HEK293T (cell line): ENCODE measurements around the gene LRTM1.

Experiments
- CTCF ChIA-PET: fragments of 350-600 bp; formaldehyde crosslinking; extraction: SDS; loops from one replicate; lab custom pipeline; 2021; ENCODE audit warnings: antibody characterized with exemption, inconsistent platforms; lab: Yijun Ruan, JAX
- POLR2A ChIA-PET: fragments of 350-600 bp; formaldehyde crosslinking; extraction: SDS; loops from one replicate; lab custom pipeline; 2020; ENCODE audit warnings: antibody characterized with exemption, inconsistent platforms; lab: Yijun Ruan, JAX
- DNase-seq: peaks from one replicate; pipeline ENCODE4 v3.0.0; 2012; ENCODE audit warnings: mixed read lengths; ENCODE audit errors: extremely low spot score
- ARNT ChIP-seq: fragments of 450-650 bp; IDR thresholded peaks from 2 replicates; pipeline ENCODE4 v1.6.1; 2017; ENCODE audit warnings: mild to moderate bottlenecking
- BHLHE40 ChIP-seq: fragments of 450-650 bp; IDR thresholded peaks from 2 replicates; pipeline ENCODE4 v1.6.1; 2016; ENCODE audit warnings: mild to moderate bottlenecking, moderate library complexity, borderline replicate concordance
- CTBP1 ChIP-seq: fragments of 450-650 bp; IDR thresholded peaks from 2 replicates; pipeline ENCODE4 v1.6.1; 2016; ENCODE audit warnings: borderline replicate concordance
- ELF4 ChIP-seq: fragments of 450-650 bp; IDR thresholded peaks from 2 replicates; pipeline ENCODE4 v1.6.1; 2017; ENCODE audit warnings: antibody characterized with exemption
- FOXA1 ChIP-seq: fragments of 450-650 bp; IDR thresholded peaks from 2 replicates; pipeline ENCODE4 v1.6.1; 2016; ENCODE audit warnings: mild to moderate bottlenecking
- FOXK2 ChIP-seq: fragments of 450-650 bp; IDR thresholded peaks from 2 replicates; pipeline ENCODE4 v1.6.1; 2016; ENCODE audit warnings: mild to moderate bottlenecking
- FOXM1 ChIP-seq: fragments of 450-650 bp; IDR thresholded peaks from 2 replicates; pipeline ENCODE4 v1.6.1; 2017; ENCODE audit warnings: mild to moderate bottlenecking, borderline replicate concordance
- HDGF ChIP-seq: fragments of 450-650 bp; IDR thresholded peaks from 2 replicates; pipeline ENCODE4 v1.6.1; 2017; ENCODE audit warnings: antibody characterized with exemption, borderline replicate concordance
- L3MBTL2 ChIP-seq: fragments of 450-650 bp; conservative IDR thresholded peaks from 2 replicates; pipeline ENCODE4 v1.6.1; 2016; ENCODE audit warnings: mild to moderate bottlenecking
- LEF1 ChIP-seq: fragments of 450-650 bp; IDR thresholded peaks from 2 replicates; pipeline ENCODE4 v1.6.1; 2017; ENCODE audit warnings: mild to moderate bottlenecking, borderline replicate concordance
- NFRKB ChIP-seq: fragments of 450-650 bp; IDR thresholded peaks from 2 replicates; pipeline ENCODE4 v1.6.1; 2016; ENCODE audit warnings: mild to moderate bottlenecking, moderate library complexity
- SP1 ChIP-seq: fragments of 450-650 bp; IDR thresholded peaks from 2 replicates; pipeline ENCODE4 v1.6.1; 2017
- SUZ12 ChIP-seq: fragments of 450-650 bp; IDR thresholded peaks from 2 replicates; pipeline ENCODE4 v1.6.1; 2016; ENCODE audit warnings: mild to moderate bottlenecking
- TARDBP ChIP-seq: fragments of 450-650 bp; IDR thresholded peaks from 2 replicates; pipeline ENCODE4 v1.6.1; 2016
- ZNF384 ChIP-seq: fragments of 450-650 bp; IDR thresholded peaks from 2 replicates; pipeline ENCODE4 v1.6.1; 2016
- TF ChIP-seq, protein P1 (sequence below): fragments of 450-650 bp; IDR thresholded peaks from 2 replicates; pipeline ENCODE4 v1.6.1; 2016

LRTM1 gene

DNA sequence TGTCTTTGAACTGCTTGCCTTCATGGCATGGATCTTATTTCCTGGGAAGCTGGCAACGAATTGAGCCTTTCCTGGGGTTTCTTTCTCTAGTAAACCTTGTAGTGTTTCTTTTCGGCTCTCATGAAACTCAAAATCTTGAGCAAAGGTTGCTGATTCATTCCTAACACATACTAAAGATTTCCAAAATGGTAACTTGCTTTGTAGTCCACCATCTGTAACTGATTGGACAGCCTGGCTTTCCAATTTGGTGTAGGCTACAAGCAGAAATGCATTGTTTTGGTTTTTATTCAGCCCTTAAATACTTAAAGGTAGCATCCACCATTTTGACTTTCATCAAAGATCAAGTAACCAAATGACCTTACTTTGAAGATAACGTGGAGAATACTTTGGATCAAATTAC is 38.1 kb downstream of the LRTM1 start:
- TF ChIP-seq, protein P1, sequence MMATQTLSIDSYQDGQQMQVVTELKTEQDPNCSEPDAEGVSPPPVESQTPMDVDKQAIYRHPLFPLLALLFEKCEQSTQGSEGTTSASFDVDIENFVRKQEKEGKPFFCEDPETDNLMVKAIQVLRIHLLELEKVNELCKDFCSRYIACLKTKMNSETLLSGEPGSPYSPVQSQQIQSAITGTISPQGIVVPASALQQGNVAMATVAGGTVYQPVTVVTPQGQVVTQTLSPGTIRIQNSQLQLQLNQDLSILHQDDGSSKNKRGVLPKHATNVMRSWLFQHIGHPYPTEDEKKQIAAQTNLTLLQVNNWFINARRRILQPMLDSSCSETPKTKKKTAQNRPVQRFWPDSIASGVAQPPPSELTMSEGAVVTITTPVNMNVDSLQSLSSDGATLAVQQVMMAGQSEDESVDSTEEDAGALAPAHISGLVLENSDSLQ: no peak
- TF ChIP-seq ZNF384: no peak
- no peak for TF ChIP-seq TARDBP
- no peak for TF ChIP-seq ELF4
- TF ChIP-seq CTBP1: no peak
- TF ChIP-seq FOXA1: no peak
- CTCF ChIA-PET: no interaction called here
- POLR2A ChIA-PET: no interaction called here
- DNase-seq: no peak

DNA sequence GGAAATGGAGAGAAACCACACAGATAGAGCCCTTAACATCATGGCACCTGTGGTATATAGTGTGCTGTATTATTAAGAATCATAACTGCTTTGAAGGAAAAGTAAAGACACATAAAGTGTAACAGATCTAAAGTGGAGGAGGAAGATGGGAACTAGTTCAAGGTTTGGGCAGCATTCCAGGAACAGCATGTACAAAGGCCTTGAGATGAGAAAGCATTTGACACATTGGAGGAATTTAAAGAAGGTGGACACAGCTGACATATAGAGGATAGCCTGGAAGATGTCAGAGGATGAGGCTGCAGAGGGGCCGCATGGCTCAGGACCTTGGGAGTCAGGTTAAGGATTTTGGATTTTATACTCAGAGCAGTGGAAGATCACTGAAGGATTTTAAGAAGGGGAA is 39.0 kb downstream of the LRTM1 start:
- ChIA-PET CTCF (no interaction called here), POLR2A (no interaction called here)
- TF ChIP-seq ZNF384 (no peak), FOXA1 (no peak), L3MBTL2 (no peak), ELF4 (no peak), HDGF (no peak), FOXK2 (no peak), TARDBP (no peak), FOXM1 (no peak), BHLHE40 (no peak), NFRKB (no peak), CTBP1 (no peak)
- TF ChIP-seq, protein P1: no peak
- DNase-seq: no peak

DNA sequence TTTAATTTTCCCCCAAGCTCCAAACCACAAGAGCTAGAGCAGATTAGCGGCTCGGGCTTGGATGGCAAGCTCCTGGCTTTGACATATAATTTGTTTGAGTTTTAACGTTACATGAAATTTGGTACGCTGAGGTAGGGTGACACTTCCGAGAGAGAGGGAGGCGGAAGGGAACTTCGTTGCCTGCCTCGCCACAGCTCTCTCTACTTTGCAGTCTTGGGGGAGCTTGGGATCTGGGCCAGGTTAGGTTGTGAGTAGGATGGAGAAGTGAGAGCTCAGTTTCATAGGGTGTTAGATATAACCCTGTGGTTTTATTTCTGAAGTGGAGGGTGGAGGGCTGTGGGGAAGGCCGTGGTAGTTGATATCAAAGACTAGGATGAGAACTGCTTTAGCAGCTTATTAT is 39.7 kb downstream of the LRTM1 start:
- POLR2A ChIA-PET: no interaction called here
- no peak for TF ChIP-seq FOXK2
- no peak for TF ChIP-seq FOXA1
- DNase-seq: no peak
- CTCF ChIA-PET: no interaction called here

DNA sequence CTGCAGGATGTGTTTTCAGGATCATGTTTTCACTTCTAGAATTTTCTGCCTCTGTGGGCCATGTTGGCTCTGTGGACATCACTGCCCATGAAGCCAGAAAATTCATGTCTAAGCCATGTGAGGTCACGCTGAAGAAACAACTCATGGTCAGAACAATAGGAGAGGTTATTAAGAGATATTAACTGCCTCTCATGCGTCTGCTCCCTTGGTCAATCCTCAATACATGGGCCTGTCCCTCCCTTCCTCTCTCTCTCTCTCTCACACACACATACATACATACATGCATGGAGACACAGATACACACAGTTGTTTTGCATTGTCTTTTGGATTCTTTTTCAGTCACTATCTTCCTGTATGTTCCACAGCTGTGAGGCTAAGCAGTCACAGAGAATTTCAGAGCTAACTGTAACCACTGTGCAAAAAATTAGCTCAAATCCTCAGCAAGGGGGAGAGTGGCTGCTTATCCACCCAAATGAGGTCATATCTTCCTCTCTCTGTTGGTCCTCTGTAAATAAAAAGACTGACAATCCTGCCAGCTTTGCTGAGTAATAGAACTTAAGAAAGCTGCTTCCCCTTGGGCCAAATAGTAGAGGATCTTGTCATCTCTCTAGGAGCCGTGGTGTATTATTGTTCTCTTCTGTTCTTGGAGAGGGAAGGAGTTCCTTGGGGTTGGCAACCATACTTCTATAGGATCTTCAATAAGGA is 45.6 kb downstream of the LRTM1 start:
- no peak for DNase-seq
- TF ChIP-seq SUZ12 (no peak), TARDBP (no peak), ZNF384 (no peak), HDGF (no peak), SP1 (no peak), LEF1 (no peak), L3MBTL2 (no peak), FOXA1 (no peak), ELF4 (no peak), NFRKB (no peak)
- TF ChIP-seq, protein P1: no peak
- CTCF ChIA-PET: interaction anchor here (0.6 kb wide), 1 partner anchor 415 kb away, joined by 3 read pairs; no protein-coding TSS in a partner anchor
- POLR2A ChIA-PET: no interaction called here

DNA sequence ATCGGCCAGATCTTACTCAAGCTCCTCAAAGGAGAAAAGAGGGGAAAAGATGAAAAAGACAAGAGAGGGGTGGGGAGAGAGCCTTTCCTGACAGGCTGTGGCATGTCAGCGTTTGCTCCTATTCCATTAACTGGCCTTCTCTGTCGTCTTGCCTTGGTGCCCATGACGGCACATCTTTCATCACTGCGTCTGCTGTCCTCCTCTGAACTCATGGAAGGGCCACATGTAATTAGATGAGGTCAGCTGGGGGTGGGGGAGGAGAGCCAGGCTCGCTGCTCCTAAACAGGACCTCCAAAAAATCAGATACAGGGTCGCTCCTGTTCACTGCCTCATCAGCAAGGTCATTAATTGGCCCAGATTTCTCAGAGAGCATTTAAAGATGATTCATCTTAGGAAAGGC is 49.7 kb downstream of the LRTM1 start:
- no peak for DNase-seq
- TF ChIP-seq ELF4 (no peak), FOXM1 (no peak), SUZ12 (no peak), NFRKB (no peak), L3MBTL2 (no peak), BHLHE40 (no peak), SP1 (no peak), ARNT (no peak), ZNF384 (no peak), TARDBP (no peak), CTBP1 (no peak), FOXK2 (no peak), HDGF (no peak), LEF1 (no peak), FOXA1 (no peak)
- TF ChIP-seq, protein P1: no peak
- ChIA-PET CTCF (no interaction called here), POLR2A (interaction anchor here (1.0 kb wide), 1 partner anchor 123 kb away, joined by 3 read pairs; no protein-coding TSS in a partner anchor)

DNA sequence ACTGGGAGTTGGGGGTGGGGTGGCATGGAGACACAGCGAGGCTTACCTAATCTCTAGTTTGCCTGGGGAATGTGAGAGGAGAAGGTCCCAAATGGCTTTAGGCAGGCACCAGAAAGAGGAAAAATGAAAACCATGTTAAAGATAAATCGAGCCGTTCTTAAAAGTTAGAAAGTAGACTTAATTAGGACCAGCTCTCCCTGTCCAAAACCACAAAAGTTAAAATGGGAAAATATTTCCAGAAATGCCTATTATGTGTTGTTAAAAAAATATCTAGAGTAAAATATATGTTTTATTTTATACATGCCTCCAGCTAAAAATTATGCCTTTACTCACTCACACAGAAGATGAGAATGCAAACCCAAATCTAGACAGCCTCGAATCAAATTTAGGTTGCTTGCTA is 50.1 kb downstream of the LRTM1 start:
- CTCF ChIA-PET: interaction anchor here (0.8 kb wide), 1 partner anchor 744 kb away, joined by 3 read pairs; no protein-coding TSS in a partner anchor
- TF ChIP-seq SUZ12 (no peak), TARDBP (no peak), BHLHE40 (no peak), ARNT (no peak), NFRKB (no peak), L3MBTL2 (no peak), FOXK2 (no peak), ZNF384 (no peak), LEF1 (no peak), HDGF (no peak), CTBP1 (no peak), FOXA1 (no peak), FOXM1 (no peak), ELF4 (no peak)
- TF ChIP-seq, protein P1: no peak
- POLR2A ChIA-PET: interaction anchor here (1.0 kb wide), 1 partner anchor 123 kb away, joined by 3 read pairs; no protein-coding TSS in a partner anchor

More for the DNA sequence above, 50.1 kb downstream of the LRTM1 start:
- no peak for DNase-seq
